Retinal pigment epithelial cell (primary cell): ENCODE measurements around the gene DERA.

Experiments used
- DNase-seq: peaks from one replicate; pipeline ENCODE4 v3.0.0-alpha.2; 2010; ENCODE audit warnings: low read depth
- H3K4me3 ChIP-seq: 2 replicates; pipeline ENCODE4 v1.5.1; 2011; ENCODE audit warnings: mild to moderate bottlenecking, low read length, control low read depth, moderate library complexity
- CTCF ChIP-seq: conservative IDR thresholded peaks from 2 replicates; pipeline ENCODE4 v1.5.1; 2011; ENCODE audit warnings: low read depth, low read length, control low read depth, inconsistent platforms

DERA gene

DNA sequence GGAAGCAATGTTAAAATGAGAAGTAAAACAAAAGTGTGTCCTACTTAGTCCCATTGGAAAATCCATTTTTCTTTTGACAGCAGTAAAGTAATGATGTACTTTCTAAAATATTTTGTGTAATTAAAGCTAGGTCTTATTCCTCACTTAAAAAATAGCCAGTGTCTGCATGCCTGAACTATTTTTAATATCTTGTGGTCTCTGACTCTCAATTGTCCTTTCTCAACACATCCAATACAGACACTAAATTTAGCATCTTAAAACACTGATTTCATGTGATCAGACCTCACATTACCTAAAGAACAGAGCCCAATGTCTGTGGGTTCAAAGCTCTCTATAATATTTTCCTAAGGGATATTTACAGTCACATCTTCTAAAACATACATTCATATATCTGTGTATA is 108.0 kb downstream of the DERA start:
- no peak overlapping the region for H3K4me3 ChIP-seq
- TF ChIP-seq CTCF: no peak
- DNase-seq: no peak

DNA sequence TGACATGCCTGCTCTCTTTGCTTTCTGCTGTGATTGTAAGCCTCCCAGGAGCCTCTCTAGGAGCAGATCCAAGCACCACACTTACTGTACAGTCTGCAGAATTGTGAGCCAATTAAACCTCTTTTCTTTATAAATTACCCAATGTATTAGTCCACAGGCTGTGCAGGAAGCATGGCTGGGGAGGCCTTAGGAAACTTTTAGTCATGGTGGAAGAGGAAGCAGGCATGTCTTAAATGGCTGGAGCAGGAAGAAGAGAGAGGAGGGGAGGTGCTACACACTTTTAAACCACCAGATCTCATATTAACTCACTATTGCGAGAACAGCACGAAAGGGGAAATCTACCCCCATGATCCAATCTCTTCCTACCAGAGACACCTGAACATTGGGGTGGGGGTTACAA is 108.9 kb downstream of the DERA start:
- TF ChIP-seq CTCF: no peak
- no peak overlapping the region for H3K4me3 ChIP-seq
- DNase-seq: no peak

DNA sequence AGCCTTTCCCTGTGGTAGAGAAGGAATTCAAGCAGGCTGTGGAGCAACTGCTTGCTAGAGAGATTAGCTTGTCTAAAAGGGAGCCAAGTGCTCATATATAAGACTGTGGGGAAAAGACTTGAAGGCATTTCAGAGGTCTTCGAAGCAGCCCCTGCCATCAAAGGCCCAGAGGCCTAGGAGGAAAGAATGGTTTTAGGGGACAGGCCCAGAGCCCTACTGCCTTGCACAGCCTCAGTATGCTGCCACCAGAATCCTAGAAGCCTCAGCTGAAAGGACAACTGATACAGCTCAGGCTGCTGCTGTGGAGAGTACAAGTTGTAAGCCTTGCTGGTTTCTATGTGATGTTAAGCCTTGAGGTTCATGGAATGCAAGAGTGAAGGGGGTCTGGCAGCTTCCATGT is 109.9 kb downstream of the DERA start:
- TF ChIP-seq CTCF: no peak
- no peak for DNase-seq
- no peak overlapping the region for H3K4me3 ChIP-seq

DNA sequence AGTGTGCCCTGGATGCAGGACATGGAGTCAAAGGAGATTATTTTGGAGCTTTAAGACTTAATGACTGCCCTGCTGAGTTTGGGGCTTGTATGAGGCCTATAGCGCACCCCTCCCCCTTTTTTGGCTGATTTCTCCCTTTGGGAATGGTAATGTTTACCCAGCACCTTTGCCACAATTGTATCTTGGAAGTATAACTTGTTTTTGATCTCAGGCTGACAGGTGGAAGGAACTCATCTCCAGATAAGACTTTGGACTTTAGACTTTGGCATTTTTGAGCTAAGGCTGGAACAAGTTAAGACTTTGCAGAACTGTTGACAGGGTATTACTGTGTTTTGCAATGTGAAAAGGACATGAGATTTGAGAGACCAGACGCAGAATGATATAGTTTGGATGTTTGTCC is 110.5 kb downstream of the DERA start:
- TF ChIP-seq CTCF: no peak
- DNase-seq: no peak
- H3K4me3 ChIP-seq: no peak overlapping the region

GRCh38 chr12:16027002-16027401 is 115.9 kb downstream of the DERA start:
- TF ChIP-seq CTCF: no peak
- DNase-seq: no peak

GRCh38 chr12:16030744-16031143 is 119.6 kb downstream of the DERA start:
- DNase-seq: no peak
- H3K4me3 ChIP-seq: no peak overlapping the region
- TF ChIP-seq CTCF: no peak

More at GRCh38 chr12:16027002-16027401, 115.9 kb downstream of the DERA start:
- H3K4me3 ChIP-seq: no peak overlapping the region

DNA sequence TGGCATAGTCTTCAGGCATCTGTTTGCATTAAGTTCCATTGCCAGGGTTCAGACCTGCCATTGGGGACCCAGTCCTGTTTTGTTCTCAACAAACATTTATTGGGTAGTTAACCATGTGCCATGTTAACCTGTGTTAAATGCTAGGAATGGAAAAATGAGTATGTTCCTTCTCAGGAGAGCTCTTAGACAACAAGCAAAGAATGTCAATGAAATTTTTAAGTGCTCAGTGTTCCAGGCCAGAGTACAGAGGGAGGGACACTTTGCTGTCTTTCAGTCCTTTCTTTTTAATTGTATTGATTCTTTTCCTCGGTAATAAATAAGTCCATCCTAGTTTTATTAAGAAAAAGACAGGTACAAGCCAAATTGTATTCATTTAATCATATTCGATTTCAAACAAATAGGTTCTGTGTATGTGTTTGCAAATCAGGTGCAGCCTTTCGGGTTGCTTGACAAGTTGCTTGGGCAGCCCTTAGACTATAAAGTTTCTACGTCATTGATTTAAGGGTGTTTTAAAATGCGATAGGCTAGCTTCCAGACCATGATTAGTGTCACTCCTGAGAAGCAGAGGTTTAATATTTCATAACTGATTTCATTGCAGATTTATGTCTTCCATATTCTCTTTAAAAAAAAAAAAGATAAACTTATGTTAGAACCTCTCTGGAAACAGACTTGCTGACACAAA is 123.1 kb downstream of the DERA start:
- no peak for DNase-seq
- no peak overlapping the region for H3K4me3 ChIP-seq
- TF ChIP-seq CTCF: no peak
